ENCODE measurements around the gene EPN2. TPM values are rescaled to one million over a fixed set of nuclear protein-coding genes. Genes with fewer than 3 reads are reported as not detected.

The EPN2 gene
- total RNA-seq, 1 experiment from 2014 or later: 73.1 TPM

- Histone ChIP-seq H3K9me3 (ENCODE audit: control insufficient read depth in 1 of 2, insufficient read depth in 1 of 2, low read depth in 1 of 2, low read length in 2 of 2) (no peaks in the 10 kb centered on the region), H3K4me2 (ENCODE audit: low read length) (no peak overlapping the region), H3K9ac (ENCODE audit: low read length) (no peak overlapping the region), H3K36me3 (ENCODE audit: control insufficient read depth in 1 of 2, insufficient read depth in 2 of 2, low read length in 2 of 2) (0 out of 4 replicates have a peak, but pooled peaks cover 0 to 3% of the 10 kb centered on the region in 2 experiments), H3K27me3 (ENCODE audit: insufficient read depth, low read length) (no peaks in the 10 kb centered on the region), H3K9me2 (ENCODE audit: insufficient read depth) (no peaks in the 10 kb centered on the region), H3K27ac (ENCODE audit: low read depth, low read length) (no peak overlapping the region), H3K4me3 (replicated peaks in 1 of 2; ENCODE audit: low read depth in 1 of 2, low read length in 2 of 2) (no peak overlapping the region), H3K4me1 (ENCODE audit: control insufficient read depth in 1 of 2, insufficient read depth in 2 of 2, low read length in 2 of 2) (peaks cover 26 to 36% of the 10 kb centered on the region in 2 experiments), H2AFZ (ENCODE audit: low read depth, low read length, poor library complexity, severe bottlenecking) (no peak overlapping the region), H4K20me1 (ENCODE audit: insufficient read depth) (no peaks in the 10 kb centered on the region), H3K79me2 (ENCODE audit: insufficient read depth, low read length) (no peaks in the 10 kb centered on the region)
- TF ChIP-seq FOSL1 (IDR thresholded peaks at IDR 0.05; ENCODE audit: low read depth) (no peak), YY1 (IDR thresholded peaks at IDR 0.05; ENCODE audit: extremely low read depth, insufficient replicate concordance, low read depth, low read length) (no peak), REST (IDR thresholded peaks at IDR 0.05; ENCODE audit: low read depth) (no peak), EZH2 (IDR thresholded peaks at IDR 0.05) (no peak), ZBTB33 (IDR thresholded peaks at IDR 0.05; ENCODE audit: extremely low read depth, insufficient replicate concordance, low read length) (no peak), ELF1 (IDR thresholded peaks at IDR 0.05; ENCODE audit: borderline replicate concordance, low read depth) (no peak), RAD21 (IDR thresholded peaks at IDR 0.05; ENCODE audit: low read depth) (no peak), CBX3 (IDR thresholded peaks at IDR 0.05; ENCODE audit: low read depth) (no peak), POLR2AphosphoS5 (IDR thresholded peaks at IDR 0.05; ENCODE audit: low read depth, low read length) (no peak), TCF7L2 (IDR thresholded peaks at IDR 0.05; ENCODE audit: borderline replicate concordance, extremely low read depth, insufficient read depth, insufficient read length) (no peak), SP1 (IDR thresholded peaks at IDR 0.05; ENCODE audit: low read depth) (no peak), EZH2phosphoT487 (IDR thresholded peaks at IDR 0.05; ENCODE audit: borderline replicate concordance) (no peak), EGR1 (IDR thresholded peaks at IDR 0.05; ENCODE audit: low read depth) (no peak), SIN3A (IDR thresholded peaks at IDR 0.05; ENCODE audit: low read depth) (no peak), ATF3 (IDR thresholded peaks at IDR 0.05) (no peak), MAX (IDR thresholded peaks at IDR 0.05) (no peak)
- RAD21 ChIA-PET (ENCODE audit: low non-redundant PET in 1 of 2, low total read pairs in 2 of 2, uncharacterized antibody in 2 of 2, unreplicated experiment in 2 of 2): no interaction called here
- ATAC-seq (no peak), DNase-seq (ENCODE audit: low read depth, low spot score) (no peak)
- POLR2A ChIA-PET: no interaction called here
- intact Hi-C loops (cut with micrococcal nuclease): no loop called here
- no TSS peak for BruUV-seq (replicated peaks)
- CTCF ChIA-PET: no interaction called here
Observed at GRCh38 chr17:19345067-19345460, 107.9 kb downstream of the EPN2 start.
